ENCODE data around the gene ISLR2. TPM values are rescaled to one million over a fixed set of nuclear protein-coding genes. Genes with fewer than 3 reads are reported as not detected.

The ISLR2 gene
- total RNA-seq, 1 experiment from 2014 or later = 8.9 TPM

DNA sequence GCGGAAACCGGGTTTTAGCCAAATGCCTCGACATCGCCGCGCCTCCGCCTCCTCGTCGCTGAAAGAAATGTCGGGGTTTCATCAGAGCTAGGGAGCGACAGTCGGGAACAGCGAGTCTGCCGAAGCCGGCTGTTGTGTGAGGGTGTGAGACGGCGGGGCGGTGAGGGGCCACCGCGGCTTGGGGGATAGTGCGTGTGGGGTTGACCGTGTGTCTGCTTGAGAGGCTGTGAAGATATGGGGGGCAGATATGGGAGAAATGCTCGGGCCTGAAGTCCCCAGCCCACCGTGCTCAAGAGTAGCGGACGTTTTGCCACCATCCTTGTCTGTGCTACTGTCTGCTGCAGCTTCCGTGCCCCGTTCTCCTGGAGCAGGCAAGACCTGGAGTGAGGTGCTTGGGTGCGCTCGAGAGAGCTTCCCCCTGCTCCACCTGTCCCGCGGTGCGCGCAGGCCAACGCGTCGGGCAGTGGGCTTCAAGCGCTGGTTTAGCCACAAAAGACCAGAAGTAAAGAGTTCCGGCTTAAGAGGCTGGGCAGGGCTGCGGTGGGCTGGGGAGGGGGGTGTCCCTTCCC lies 716 bp upstream of the ISLR2 start:
- peaks cover 92% of the 10 kb centered on the region for H3K27me3 Mint-ChIP-seq (ENCODE audit: low read depth)
- no peaks in the 10 kb centered on the region; the same call in 1 of the 2 replicates for H3K36me3 Mint-ChIP-seq
- ChIA-PET CTCF (interaction anchor here (0.5 to 6.0 kb wide), 17 partner anchors 9 to 245 kb away, joined by 3 to 94 read pairs (median 10); partner anchors contain the start of gene STRA6), POLR2A (interaction anchor here (0.5 to 2.2 kb wide), 4 partner anchors 73 to 237 kb away, joined by 4 to 5 read pairs (median 4); partner anchors contain the start of gene STRA6)
- ATAC-seq = peak; percentile 1; the same call in 1 of the 2 replicates
- H3K4me1 Mint-ChIP-seq = peaks cover 61% of the 10 kb centered on the region
- H3K4me3 Mint-ChIP-seq = peak overlapping the region; percentile 73
- H3K27ac Mint-ChIP-seq = no peak overlapping the region
- H3K9me3 Mint-ChIP-seq = no peaks in the 10 kb centered on the region
- peak; percentile 56 for DNase-seq (ENCODE audit: low spot score)
- TF ChIP-seq CREM (CRISPR knock-in tag; IDR thresholded peaks at IDR 0.05) = no peak
- TF ChIP-seq SMAD3 (CRISPR knock-in tag; IDR thresholded peaks at IDR 0.05; ENCODE audit: borderline replicate concordance) = no peak
- TF ChIP-seq, protein P1, sequence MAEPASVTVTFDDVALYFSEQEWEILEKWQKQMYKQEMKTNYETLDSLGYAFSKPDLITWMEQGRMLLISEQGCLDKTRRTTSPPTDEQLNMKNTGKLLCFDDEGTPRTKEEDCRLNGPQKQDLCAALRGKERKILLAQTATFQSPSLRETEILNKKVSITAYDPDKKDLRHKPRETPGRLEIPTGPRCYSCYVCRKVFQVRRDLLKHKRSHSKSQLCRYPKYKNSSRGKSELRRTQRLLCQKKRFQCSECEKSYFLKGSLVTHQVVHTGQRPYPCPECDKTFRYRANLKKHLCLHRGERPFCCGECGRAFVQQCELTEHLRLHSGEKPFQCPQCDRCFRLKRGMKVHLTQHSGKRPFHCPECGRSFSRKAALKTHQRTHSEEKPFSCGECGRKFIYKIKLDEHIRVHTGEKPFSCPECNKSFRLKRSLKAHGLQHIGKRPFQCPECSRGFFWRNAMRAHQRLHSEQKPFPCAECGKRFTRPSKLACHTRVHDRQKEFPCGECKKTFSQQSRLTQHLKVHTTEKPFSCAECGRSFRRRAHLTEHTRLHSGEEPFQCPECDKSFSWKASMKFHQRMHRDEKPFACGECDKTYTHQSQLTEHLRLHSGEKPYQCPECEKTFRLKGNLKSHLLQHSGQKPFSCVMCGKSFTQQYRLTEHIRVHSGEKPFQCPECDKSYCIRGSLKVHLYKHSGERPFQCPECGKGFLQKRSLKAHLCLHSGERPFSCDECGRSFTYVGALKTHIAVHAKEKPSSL (CRISPR knock-in tag; conservative IDR thresholded peaks at IDR 0.05) = no peak
- peak; percentile 43 for TF ChIP-seq TP53 (CRISPR knock-in tag; IDR thresholded peaks at IDR 0.05)
- TF ChIP-seq, protein P2, sequence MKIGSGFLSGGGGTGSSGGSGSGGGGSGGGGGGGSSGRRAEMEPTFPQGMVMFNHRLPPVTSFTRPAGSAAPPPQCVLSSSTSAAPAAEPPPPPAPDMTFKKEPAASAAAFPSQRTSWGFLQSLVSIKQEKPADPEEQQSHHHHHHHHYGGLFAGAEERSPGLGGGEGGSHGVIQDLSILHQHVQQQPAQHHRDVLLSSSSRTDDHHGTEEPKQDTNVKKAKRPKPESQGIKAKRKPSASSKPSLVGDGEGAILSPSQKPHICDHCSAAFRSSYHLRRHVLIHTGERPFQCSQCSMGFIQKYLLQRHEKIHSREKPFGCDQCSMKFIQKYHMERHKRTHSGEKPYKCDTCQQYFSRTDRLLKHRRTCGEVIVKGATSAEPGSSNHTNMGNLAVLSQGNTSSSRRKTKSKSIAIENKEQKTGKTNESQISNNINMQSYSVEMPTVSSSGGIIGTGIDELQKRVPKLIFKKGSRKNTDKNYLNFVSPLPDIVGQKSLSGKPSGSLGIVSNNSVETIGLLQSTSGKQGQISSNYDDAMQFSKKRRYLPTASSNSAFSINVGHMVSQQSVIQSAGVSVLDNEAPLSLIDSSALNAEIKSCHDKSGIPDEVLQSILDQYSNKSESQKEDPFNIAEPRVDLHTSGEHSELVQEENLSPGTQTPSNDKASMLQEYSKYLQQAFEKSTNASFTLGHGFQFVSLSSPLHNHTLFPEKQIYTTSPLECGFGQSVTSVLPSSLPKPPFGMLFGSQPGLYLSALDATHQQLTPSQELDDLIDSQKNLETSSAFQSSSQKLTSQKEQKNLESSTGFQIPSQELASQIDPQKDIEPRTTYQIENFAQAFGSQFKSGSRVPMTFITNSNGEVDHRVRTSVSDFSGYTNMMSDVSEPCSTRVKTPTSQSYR (CRISPR knock-in tag; IDR thresholded peaks at IDR 0.05) = no peak
- no peak for TF ChIP-seq ZBTB21 (CRISPR knock-in tag; IDR thresholded peaks at IDR 0.05; ENCODE audit: borderline replicate concordance)
- TF ChIP-seq GTF2I (CRISPR knock-in tag; conservative IDR thresholded peaks at IDR 0.05) = no peak
- TF ChIP-seq, protein P3, sequence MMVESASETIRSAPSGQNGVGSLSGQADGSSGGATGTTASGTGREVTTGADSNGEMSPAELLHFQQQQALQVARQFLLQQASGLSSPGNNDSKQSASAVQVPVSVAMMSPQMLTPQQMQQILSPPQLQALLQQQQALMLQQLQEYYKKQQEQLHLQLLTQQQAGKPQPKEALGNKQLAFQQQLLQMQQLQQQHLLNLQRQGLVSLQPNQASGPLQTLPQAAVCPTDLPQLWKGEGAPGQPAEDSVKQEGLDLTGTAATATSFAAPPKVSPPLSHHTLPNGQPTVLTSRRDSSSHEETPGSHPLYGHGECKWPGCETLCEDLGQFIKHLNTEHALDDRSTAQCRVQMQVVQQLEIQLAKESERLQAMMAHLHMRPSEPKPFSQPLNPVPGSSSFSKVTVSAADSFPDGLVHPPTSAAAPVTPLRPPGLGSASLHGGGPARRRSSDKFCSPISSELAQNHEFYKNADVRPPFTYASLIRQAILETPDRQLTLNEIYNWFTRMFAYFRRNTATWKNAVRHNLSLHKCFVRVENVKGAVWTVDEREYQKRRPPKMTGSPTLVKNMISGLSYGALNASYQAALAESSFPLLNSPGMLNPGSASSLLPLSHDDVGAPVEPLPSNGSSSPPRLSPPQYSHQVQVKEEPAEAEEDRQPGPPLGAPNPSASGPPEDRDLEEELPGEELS (CRISPR knock-in tag; IDR thresholded peaks at IDR 0.05) = peak; percentile 64
- no peak for TF ChIP-seq RELA (CRISPR knock-in tag; IDR thresholded peaks at IDR 0.05; ENCODE audit: borderline replicate concordance)
- TF ChIP-seq NR3C1 (CRISPR knock-in tag; conservative IDR thresholded peaks at IDR 0.05; ENCODE audit: low read depth) = no peak
- peak; percentile 32; the same call in 1 of the 2 replicates for TF ChIP-seq FOXK1 (CRISPR knock-in tag; IDR thresholded peaks at IDR 0.05)
- TF ChIP-seq NFYB (CRISPR knock-in tag; conservative IDR thresholded peaks at IDR 0.05; ENCODE audit: low read depth) = no peak
- TF ChIP-seq EMX1 (CRISPR knock-in tag; IDR thresholded peaks at IDR 0.05) = no peak
- no peak for TF ChIP-seq FOXJ3 (CRISPR knock-in tag; IDR thresholded peaks at IDR 0.05; ENCODE audit: borderline replicate concordance)
- TF ChIP-seq, protein P4, sequence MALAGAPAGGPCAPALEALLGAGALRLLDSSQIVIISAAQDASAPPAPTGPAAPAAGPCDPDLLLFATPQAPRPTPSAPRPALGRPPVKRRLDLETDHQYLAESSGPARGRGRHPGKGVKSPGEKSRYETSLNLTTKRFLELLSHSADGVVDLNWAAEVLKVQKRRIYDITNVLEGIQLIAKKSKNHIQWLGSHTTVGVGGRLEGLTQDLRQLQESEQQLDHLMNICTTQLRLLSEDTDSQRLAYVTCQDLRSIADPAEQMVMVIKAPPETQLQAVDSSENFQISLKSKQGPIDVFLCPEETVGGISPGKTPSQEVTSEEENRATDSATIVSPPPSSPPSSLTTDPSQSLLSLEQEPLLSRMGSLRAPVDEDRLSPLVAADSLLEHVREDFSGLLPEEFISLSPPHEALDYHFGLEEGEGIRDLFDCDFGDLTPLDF (CRISPR knock-in tag; IDR thresholded peaks at IDR 0.05) = no peak
- TF ChIP-seq GRHL2 (CRISPR knock-in tag; IDR thresholded peaks at IDR 0.05; ENCODE audit: insufficient replicate concordance, severe bottlenecking) = no peak
- no peak for TF ChIP-seq ZNF219 (CRISPR knock-in tag; IDR thresholded peaks at IDR 0.05; ENCODE audit: borderline replicate concordance)
- TF ChIP-seq TEAD4 (CRISPR knock-in tag; IDR thresholded peaks at IDR 0.05) = no peak
- TF ChIP-seq, protein P5, sequence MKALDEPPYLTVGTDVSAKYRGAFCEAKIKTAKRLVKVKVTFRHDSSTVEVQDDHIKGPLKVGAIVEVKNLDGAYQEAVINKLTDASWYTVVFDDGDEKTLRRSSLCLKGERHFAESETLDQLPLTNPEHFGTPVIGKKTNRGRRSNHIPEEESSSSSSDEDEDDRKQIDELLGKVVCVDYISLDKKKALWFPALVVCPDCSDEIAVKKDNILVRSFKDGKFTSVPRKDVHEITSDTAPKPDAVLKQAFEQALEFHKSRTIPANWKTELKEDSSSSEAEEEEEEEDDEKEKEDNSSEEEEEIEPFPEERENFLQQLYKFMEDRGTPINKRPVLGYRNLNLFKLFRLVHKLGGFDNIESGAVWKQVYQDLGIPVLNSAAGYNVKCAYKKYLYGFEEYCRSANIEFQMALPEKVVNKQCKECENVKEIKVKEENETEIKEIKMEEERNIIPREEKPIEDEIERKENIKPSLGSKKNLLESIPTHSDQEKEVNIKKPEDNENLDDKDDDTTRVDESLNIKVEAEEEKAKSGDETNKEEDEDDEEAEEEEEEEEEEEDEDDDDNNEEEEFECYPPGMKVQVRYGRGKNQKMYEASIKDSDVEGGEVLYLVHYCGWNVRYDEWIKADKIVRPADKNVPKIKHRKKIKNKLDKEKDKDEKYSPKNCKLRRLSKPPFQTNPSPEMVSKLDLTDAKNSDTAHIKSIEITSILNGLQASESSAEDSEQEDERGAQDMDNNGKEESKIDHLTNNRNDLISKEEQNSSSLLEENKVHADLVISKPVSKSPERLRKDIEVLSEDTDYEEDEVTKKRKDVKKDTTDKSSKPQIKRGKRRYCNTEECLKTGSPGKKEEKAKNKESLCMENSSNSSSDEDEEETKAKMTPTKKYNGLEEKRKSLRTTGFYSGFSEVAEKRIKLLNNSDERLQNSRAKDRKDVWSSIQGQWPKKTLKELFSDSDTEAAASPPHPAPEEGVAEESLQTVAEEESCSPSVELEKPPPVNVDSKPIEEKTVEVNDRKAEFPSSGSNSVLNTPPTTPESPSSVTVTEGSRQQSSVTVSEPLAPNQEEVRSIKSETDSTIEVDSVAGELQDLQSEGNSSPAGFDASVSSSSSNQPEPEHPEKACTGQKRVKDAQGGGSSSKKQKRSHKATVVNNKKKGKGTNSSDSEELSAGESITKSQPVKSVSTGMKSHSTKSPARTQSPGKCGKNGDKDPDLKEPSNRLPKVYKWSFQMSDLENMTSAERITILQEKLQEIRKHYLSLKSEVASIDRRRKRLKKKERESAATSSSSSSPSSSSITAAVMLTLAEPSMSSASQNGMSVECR (CRISPR knock-in tag; IDR thresholded peaks at IDR 0.05; ENCODE audit: borderline replicate concordance) = no peak
- no peak for TF ChIP-seq ESRRA (CRISPR knock-in tag; IDR thresholded peaks at IDR 0.05; ENCODE audit: borderline replicate concordance)
- TF ChIP-seq, protein P6, sequence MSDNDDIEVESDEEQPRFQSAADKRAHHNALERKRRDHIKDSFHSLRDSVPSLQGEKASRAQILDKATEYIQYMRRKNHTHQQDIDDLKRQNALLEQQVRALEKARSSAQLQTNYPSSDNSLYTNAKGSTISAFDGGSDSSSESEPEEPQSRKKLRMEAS (CRISPR knock-in tag; IDR thresholded peaks at IDR 0.05) = peak; percentile 61; the same call in 1 of the 2 replicates

Measured in WTC11 (cell line).